ENCODE measurements around the gene DYNC1LI2.

DNA sequence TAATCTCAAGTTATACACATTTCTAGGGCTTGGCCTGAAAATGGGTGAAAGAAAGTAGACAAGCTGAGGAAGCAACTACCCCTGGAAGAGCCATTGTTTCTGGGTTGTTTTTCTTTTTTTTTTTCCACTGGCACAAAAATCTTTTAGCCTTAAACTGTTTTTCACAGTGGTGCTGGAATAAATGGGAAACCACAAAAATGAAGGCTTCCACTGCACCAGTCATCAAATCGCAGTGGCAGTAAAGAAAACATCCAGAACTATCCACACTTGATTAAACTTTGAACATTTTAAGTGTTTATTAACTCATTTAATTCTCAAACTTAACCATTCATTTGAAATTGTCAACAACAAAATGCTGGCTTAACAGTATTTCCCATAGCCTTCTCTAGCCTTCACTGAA, 69.1 kb downstream of the DYNC1LI2 start:
- TF ChIP-seq, protein P1, sequence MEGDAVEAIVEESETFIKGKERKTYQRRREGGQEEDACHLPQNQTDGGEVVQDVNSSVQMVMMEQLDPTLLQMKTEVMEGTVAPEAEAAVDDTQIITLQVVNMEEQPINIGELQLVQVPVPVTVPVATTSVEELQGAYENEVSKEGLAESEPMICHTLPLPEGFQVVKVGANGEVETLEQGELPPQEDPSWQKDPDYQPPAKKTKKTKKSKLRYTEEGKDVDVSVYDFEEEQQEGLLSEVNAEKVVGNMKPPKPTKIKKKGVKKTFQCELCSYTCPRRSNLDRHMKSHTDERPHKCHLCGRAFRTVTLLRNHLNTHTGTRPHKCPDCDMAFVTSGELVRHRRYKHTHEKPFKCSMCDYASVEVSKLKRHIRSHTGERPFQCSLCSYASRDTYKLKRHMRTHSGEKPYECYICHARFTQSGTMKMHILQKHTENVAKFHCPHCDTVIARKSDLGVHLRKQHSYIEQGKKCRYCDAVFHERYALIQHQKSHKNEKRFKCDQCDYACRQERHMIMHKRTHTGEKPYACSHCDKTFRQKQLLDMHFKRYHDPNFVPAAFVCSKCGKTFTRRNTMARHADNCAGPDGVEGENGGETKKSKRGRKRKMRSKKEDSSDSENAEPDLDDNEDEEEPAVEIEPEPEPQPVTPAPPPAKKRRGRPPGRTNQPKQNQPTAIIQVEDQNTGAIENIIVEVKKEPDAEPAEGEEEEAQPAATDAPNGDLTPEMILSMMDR (IDR thresholded peaks at IDR 0.05; ENCODE audit: low read depth, low read length) = no peak
- TF ChIP-seq EZH2phosphoT487 (IDR thresholded peaks at IDR 0.05; ENCODE audit: low read depth) = no peak
